Measurements from ENCODE around the gene EHBP1. TPM values are rescaled to one million over a fixed set of nuclear protein-coding genes. Genes with fewer than 3 reads are reported as not detected.

The EHBP1 gene
- total RNA-seq, 1 donor from 2014 or later = 52.7 TPM

DNA sequence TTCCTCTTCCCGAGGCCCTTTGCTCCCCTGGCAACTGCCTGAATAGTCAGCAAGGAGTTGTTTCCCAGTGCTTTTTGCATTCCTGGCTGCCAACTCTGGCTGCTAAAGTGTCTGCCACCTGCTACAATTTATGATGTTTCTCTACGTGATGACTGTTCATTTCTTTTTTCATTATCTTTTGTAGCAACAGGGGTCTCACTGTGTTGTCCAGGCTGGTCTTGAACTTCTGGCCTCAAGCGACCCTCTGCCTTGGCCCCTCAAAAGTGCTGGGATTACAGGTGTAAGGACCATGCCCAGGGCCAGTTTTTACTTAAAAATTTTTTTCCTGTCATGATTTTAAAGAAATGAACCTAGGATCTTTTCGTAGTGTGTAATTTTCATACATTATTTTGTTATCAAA is 11.3 kb downstream of the EHBP1 start:
- peaks cover 0 to 7% (median 0%) of the 10 kb centered on the region in 3 donors for H3K4me1 ChIP-seq (ENCODE audit: control insufficient read depth in 3 of 3, insufficient read depth in 3 of 3, low read length in 3 of 3)
- H3K9me3 ChIP-seq (ENCODE audit: control insufficient read depth in 3 of 3, low read length in 3 of 3) = no peaks in the 10 kb centered on the region
- H3K9ac ChIP-seq (ENCODE audit: low read depth in 1 of 3, low read length in 3 of 3) = no peak overlapping the region
- H3K27ac ChIP-seq (ENCODE audit: low read depth, low read length) = no peak overlapping the region
- no peak overlapping the region for H3K4me3 ChIP-seq (ENCODE audit: low read length in 3 of 3)
- no peaks in the 10 kb centered on the region for H3K27me3 ChIP-seq (ENCODE audit: control insufficient read depth in 3 of 3, insufficient read depth in 3 of 3, low read length in 3 of 3)
- H3K36me3 ChIP-seq (ENCODE audit: control insufficient read depth in 3 of 3, insufficient read depth in 3 of 3, low read length in 3 of 3) = no peaks in the 10 kb centered on the region

GRCh38 chr2:62717503-62718081 is 12.1 kb downstream of the EHBP1 start:
- no peaks in the 10 kb centered on the region for H3K27me3 ChIP-seq (ENCODE audit: control insufficient read depth in 3 of 3, insufficient read depth in 3 of 3, low read length in 3 of 3)
- H3K27ac ChIP-seq (ENCODE audit: low read depth, low read length) = no peak overlapping the region
- H3K4me3 ChIP-seq (ENCODE audit: low read length in 3 of 3) = no peak overlapping the region
- peaks cover 0 to 7% (median 0%) of the 10 kb centered on the region in 3 donors for H3K4me1 ChIP-seq (ENCODE audit: control insufficient read depth in 3 of 3, insufficient read depth in 3 of 3, low read length in 3 of 3)
- H3K9ac ChIP-seq (ENCODE audit: low read depth in 1 of 3, low read length in 3 of 3) = no peak overlapping the region
- H3K9me3 ChIP-seq (ENCODE audit: control insufficient read depth in 3 of 3, low read length in 3 of 3) = no peaks in the 10 kb centered on the region
- no peaks in the 10 kb centered on the region for H3K36me3 ChIP-seq (ENCODE audit: control insufficient read depth in 3 of 3, insufficient read depth in 3 of 3, low read length in 3 of 3)

DNA sequence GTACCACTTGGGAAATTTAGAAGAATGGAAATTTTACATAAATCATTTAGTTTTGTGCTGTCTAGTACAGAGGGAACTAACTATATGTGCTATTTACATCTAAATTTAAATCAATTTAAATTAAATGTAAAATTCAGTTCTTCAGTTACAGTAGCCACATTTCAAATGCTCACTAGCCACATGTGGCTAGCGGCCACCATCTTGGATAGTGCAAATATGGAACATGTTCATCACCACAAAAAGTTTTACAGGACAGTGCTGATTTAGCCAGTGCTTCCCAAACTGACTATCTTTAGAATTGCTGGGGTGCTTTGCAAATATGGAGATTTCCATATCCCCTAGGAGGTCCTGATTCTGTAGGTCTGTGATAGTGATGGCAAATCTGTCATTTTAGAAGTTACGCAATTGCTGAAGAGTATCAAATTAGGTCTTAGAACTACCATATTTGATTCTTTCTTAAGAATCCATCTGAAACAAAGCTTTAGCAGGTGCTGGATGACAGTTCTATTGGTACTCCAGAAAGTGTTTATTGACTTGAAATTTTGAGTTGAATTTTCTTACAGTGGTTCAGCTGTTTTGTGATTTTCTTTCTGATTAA is 12.8 kb downstream of the EHBP1 start:
- Histone ChIP-seq H3K4me3 (ENCODE audit: low read length in 3 of 3) (no peak overlapping the region), H3K9me3 (ENCODE audit: control insufficient read depth in 3 of 3, low read length in 3 of 3) (no peaks in the 10 kb centered on the region), H3K27me3 (ENCODE audit: control insufficient read depth in 3 of 3, insufficient read depth in 3 of 3, low read length in 3 of 3) (no peaks in the 10 kb centered on the region), H3K27ac (ENCODE audit: low read depth, low read length) (no peak overlapping the region), H3K4me1 (ENCODE audit: control insufficient read depth in 3 of 3, insufficient read depth in 3 of 3, low read length in 3 of 3) (peaks cover 0 to 7% (median 0%) of the 10 kb centered on the region in 3 donors), H3K9ac (ENCODE audit: low read depth in 1 of 3, low read length in 3 of 3) (no peak overlapping the region), H3K36me3 (ENCODE audit: control insufficient read depth in 3 of 3, insufficient read depth in 3 of 3, low read length in 3 of 3) (no peaks in the 10 kb centered on the region)

GRCh38 chr2:62719757-62720156 is 14.2 kb downstream of the EHBP1 start:
- Histone ChIP-seq H3K27me3 (ENCODE audit: control insufficient read depth in 3 of 3, insufficient read depth in 3 of 3, low read length in 3 of 3) (no peaks in the 10 kb centered on the region), H3K36me3 (ENCODE audit: control insufficient read depth in 3 of 3, insufficient read depth in 3 of 3, low read length in 3 of 3) (no peaks in the 10 kb centered on the region), H3K9me3 (ENCODE audit: control insufficient read depth in 3 of 3, low read length in 3 of 3) (no peaks in the 10 kb centered on the region), H3K4me1 (ENCODE audit: control insufficient read depth in 3 of 3, insufficient read depth in 3 of 3, low read length in 3 of 3) (peaks cover 0 to 7% (median 0%) of the 10 kb centered on the region in 3 donors), H3K4me3 (ENCODE audit: low read length in 3 of 3) (no peak overlapping the region), H3K27ac (ENCODE audit: low read depth, low read length) (no peak overlapping the region), H3K9ac (ENCODE audit: low read depth in 1 of 3, low read length in 3 of 3) (no peak overlapping the region)

GRCh38 chr2:62722679-62723078 is 17.2 kb downstream of the EHBP1 start:
- no peaks in the 10 kb centered on the region for H3K36me3 ChIP-seq (ENCODE audit: control insufficient read depth in 3 of 3, insufficient read depth in 3 of 3, low read length in 3 of 3)
- H3K4me3 ChIP-seq (ENCODE audit: low read length in 3 of 3) = no peak overlapping the region
- H3K9me3 ChIP-seq (ENCODE audit: control insufficient read depth in 3 of 3, low read length in 3 of 3) = no peaks in the 10 kb centered on the region
- H3K27me3 ChIP-seq (ENCODE audit: control insufficient read depth in 3 of 3, insufficient read depth in 3 of 3, low read length in 3 of 3) = no peaks in the 10 kb centered on the region
- H3K9ac ChIP-seq (ENCODE audit: low read depth in 1 of 3, low read length in 3 of 3) = no peak overlapping the region
- no peak overlapping the region for H3K27ac ChIP-seq (ENCODE audit: low read depth, low read length)
- no peaks in the 10 kb centered on the region for H3K4me1 ChIP-seq (ENCODE audit: control insufficient read depth in 3 of 3, insufficient read depth in 3 of 3, low read length in 3 of 3)

DNA sequence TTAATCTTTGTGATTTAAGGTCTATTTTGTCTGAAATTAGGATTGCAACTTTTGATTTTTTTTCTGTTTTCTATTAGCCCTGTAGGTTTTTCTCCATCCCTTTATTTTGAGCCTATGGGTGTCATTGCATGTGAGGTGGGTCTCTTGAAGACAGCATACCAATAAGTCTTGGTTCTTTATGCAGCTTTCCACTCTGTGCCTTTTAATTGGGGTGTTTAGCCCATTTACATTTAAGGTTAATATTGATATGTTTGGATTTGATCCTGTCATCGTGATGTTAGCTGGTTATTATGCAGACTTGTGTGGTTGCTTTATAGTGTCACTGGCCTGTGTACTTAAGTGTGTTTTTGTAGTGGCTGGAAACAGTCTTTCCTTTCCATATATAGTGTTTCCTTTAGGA is 17.7 kb downstream of the EHBP1 start:
- Histone ChIP-seq H3K27me3 (ENCODE audit: control insufficient read depth in 3 of 3, insufficient read depth in 3 of 3, low read length in 3 of 3) (no peaks in the 10 kb centered on the region), H3K27ac (ENCODE audit: low read depth, low read length) (no peak overlapping the region), H3K9ac (ENCODE audit: low read depth in 1 of 3, low read length in 3 of 3) (no peak overlapping the region), H3K4me1 (ENCODE audit: control insufficient read depth in 3 of 3, insufficient read depth in 3 of 3, low read length in 3 of 3) (no peaks in the 10 kb centered on the region), H3K36me3 (ENCODE audit: control insufficient read depth in 3 of 3, insufficient read depth in 3 of 3, low read length in 3 of 3) (no peaks in the 10 kb centered on the region), H3K4me3 (ENCODE audit: low read length in 3 of 3) (no peak overlapping the region), H3K9me3 (ENCODE audit: control insufficient read depth in 3 of 3, low read length in 3 of 3) (no peaks in the 10 kb centered on the region)

DNA sequence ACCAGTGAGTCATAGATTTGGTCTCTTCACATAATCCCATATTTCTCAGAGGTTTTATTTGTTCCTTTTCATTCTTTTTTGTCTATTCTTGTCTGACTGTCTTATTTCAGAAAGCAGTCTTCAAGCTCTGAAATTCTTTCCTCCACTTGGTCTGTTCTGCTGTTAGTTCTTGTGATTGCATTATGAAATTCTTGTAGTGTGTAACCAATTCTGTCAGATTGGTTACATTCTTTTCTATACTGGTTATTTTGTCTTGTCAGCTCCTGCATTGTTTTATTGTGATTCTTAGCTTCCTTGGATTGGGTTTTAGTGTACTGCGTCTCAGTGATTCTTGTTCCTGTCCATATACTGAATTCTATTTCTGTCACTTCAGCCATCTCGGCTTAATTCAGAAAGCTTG is 18.6 kb downstream of the EHBP1 start:
- H3K36me3 ChIP-seq (ENCODE audit: control insufficient read depth in 3 of 3, insufficient read depth in 3 of 3, low read length in 3 of 3) = no peaks in the 10 kb centered on the region
- H3K4me1 ChIP-seq (ENCODE audit: control insufficient read depth in 3 of 3, insufficient read depth in 3 of 3, low read length in 3 of 3) = no peaks in the 10 kb centered on the region
- no peaks in the 10 kb centered on the region for H3K27me3 ChIP-seq (ENCODE audit: control insufficient read depth in 3 of 3, insufficient read depth in 3 of 3, low read length in 3 of 3)
- H3K4me3 ChIP-seq (ENCODE audit: low read length in 3 of 3) = no peak overlapping the region
- H3K9ac ChIP-seq (ENCODE audit: low read depth in 1 of 3, low read length in 3 of 3) = no peak overlapping the region
- H3K9me3 ChIP-seq (ENCODE audit: control insufficient read depth in 3 of 3, low read length in 3 of 3) = no peaks in the 10 kb centered on the region
- H3K27ac ChIP-seq (ENCODE audit: low read depth, low read length) = no peak overlapping the region

- H3K4me3 ChIP-seq (ENCODE audit: low read length in 3 of 3) = no peak overlapping the region
- no peaks in the 10 kb centered on the region for H3K36me3 ChIP-seq (ENCODE audit: control insufficient read depth in 3 of 3, insufficient read depth in 3 of 3, low read length in 3 of 3)
- no peaks in the 10 kb centered on the region for H3K27me3 ChIP-seq (ENCODE audit: control insufficient read depth in 3 of 3, insufficient read depth in 3 of 3, low read length in 3 of 3)
- no peaks in the 10 kb centered on the region for H3K4me1 ChIP-seq (ENCODE audit: control insufficient read depth in 3 of 3, insufficient read depth in 3 of 3, low read length in 3 of 3)
- H3K27ac ChIP-seq (ENCODE audit: low read depth, low read length) = no peak overlapping the region
- H3K9me3 ChIP-seq (ENCODE audit: control insufficient read depth in 3 of 3, low read length in 3 of 3) = no peaks in the 10 kb centered on the region
- H3K9ac ChIP-seq (ENCODE audit: low read depth in 1 of 3, low read length in 3 of 3) = no peak overlapping the region
These were observed 19.6 kb downstream of the EHBP1 start for GRCh38 chr2:62724886-62725711.

- Histone ChIP-seq H3K9me3 (ENCODE audit: control insufficient read depth in 3 of 3, low read length in 3 of 3) (no peaks in the 10 kb centered on the region), H3K4me1 (ENCODE audit: control insufficient read depth in 3 of 3, insufficient read depth in 3 of 3, low read length in 3 of 3) (no peaks in the 10 kb centered on the region), H3K27ac (ENCODE audit: low read depth, low read length) (no peak overlapping the region), H3K4me3 (ENCODE audit: low read length in 3 of 3) (no peak overlapping the region), H3K36me3 (ENCODE audit: control insufficient read depth in 3 of 3, insufficient read depth in 3 of 3, low read length in 3 of 3) (no peaks in the 10 kb centered on the region), H3K9ac (ENCODE audit: low read depth in 1 of 3, low read length in 3 of 3) (no peak overlapping the region), H3K27me3 (ENCODE audit: control insufficient read depth in 3 of 3, insufficient read depth in 3 of 3, low read length in 3 of 3) (no peaks in the 10 kb centered on the region)
These were observed 20.2 kb downstream of the EHBP1 start for GRCh38 chr2:62725712-62726055.

DNA sequence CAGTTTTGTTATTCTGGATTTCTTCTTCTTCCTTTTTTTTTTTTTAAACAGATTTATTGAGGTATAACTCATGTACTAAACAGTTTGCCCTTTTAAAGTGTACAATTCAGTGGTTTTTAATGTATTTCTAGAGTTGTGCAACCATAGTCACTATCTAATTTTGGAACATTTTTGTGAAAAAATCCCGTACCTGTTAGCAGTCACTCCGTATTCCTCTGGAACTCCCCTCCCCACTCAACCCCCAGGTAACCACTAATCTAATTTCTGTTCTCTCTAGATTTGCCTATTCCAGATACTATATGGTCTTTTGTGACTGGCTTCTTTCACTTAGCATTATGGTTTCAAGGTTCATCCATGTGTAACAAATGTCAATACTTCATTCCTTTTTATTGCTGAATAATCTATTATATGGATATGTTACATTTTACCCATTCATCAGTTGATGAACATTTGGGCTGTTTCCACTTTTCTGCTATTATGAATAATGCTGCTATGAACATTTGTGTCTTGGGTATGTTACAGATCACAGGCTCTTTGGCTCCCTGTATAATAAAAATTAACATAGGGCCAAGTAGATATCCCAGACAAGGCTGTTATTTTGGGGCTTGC is 21.9 kb downstream of the EHBP1 start:
- no peak overlapping the region for H3K4me3 ChIP-seq (ENCODE audit: low read length in 3 of 3)
- H3K4me1 ChIP-seq (ENCODE audit: control insufficient read depth in 3 of 3, insufficient read depth in 3 of 3, low read length in 3 of 3) = no peaks in the 10 kb centered on the region
- peaks cover 0 to 2% (median 0%) of the 10 kb centered on the region in 3 donors for H3K9me3 ChIP-seq (ENCODE audit: control insufficient read depth in 3 of 3, low read length in 3 of 3)
- no peaks in the 10 kb centered on the region for H3K36me3 ChIP-seq (ENCODE audit: control insufficient read depth in 3 of 3, insufficient read depth in 3 of 3, low read length in 3 of 3)
- H3K27ac ChIP-seq (ENCODE audit: low read depth, low read length) = no peak overlapping the region
- H3K9ac ChIP-seq (ENCODE audit: low read depth in 1 of 3, low read length in 3 of 3) = no peak overlapping the region
- no peaks in the 10 kb centered on the region for H3K27me3 ChIP-seq (ENCODE audit: control insufficient read depth in 3 of 3, insufficient read depth in 3 of 3, low read length in 3 of 3)
